A549 (cell line): ENCODE results near the gene TSKS. TPM values are rescaled to one million over a fixed set of nuclear protein-coding genes. Genes with fewer than 3 reads are reported as not detected.

Experiments
- ATAC-seq, 2 experiments: fragments of 200-7000 bp in 1 of 2; fragments of >200 bp in 1 of 2; cut with Nextera tagmentation in 1 of 2; cut with Tn5 transposase in 1 of 2; 3 replicates each; pipeline versions ENCODE4 v1.8.0 to v1.9.1; 2018 to 2020; ENCODE audit warnings: mild to moderate bottlenecking in 1 of 2, moderate library complexity in 1 of 2
- CTCF ChIA-PET: fragments of 300-600 bp; sonication (Branson Sonifier 250); formaldehyde crosslinking; extraction: SDS; loops from one replicate; lab custom pipeline; 2021; ENCODE audit warnings: antibody characterized with exemption, inconsistent platforms; lab: Yijun Ruan, JAX
- POLR2A ChIA-PET: fragments of 350-600 bp; formaldehyde crosslinking; extraction: SDS; loops from one replicate; lab custom pipeline; 2021; ENCODE audit warnings: antibody characterized with exemption, inconsistent platforms; lab: Yijun Ruan, JAX
- DNase-seq, 2 experiments: peaks; one replicate each; pipeline versions ENCODE4 v3.0.0 to v3.0.0-alpha.2; 2011 to 2016; ENCODE audit warnings: low read depth in 1 of 2, low spot score in 1 of 2
- FAIRE-seq: peaks from 2 replicates; lab custom pipeline; 2011; peaks lifted over from hg19 to GRCh38; lab: Jason Lieb, UNC
- H3K27ac ChIP-seq, 2 experiments: fragments of >200 bp; sonication (Bioruptor Twin); formaldehyde crosslinking; 3 replicates each; pipeline ENCODE4 v1.5.1; 2016 to 2017
- H3K4me1 ChIP-seq: fragments of >200 bp; sonication (Bioruptor Twin); formaldehyde crosslinking; 3 replicates; pipeline ENCODE4 v1.6.1; 2016
- H3K4me2 ChIP-seq: fragments of >200 bp; sonication (Bioruptor Twin); formaldehyde crosslinking; 3 replicates; pipeline ENCODE4 v1.6.1; 2016
- H3K4me3 ChIP-seq: fragments of >200 bp; sonication (Bioruptor Twin); formaldehyde crosslinking; 3 replicates; pipeline ENCODE4 v1.5.1; 2016
- H3K9me3 ChIP-seq: fragments of >200 bp; sonication (Bioruptor Twin); formaldehyde crosslinking; 3 replicates; pipeline ENCODE4 v1.6.1; 2016
- BCL3 ChIP-seq: fragments of >200 bp; sonication (Bioruptor Twin); formaldehyde crosslinking; IDR thresholded peaks from 3 replicates; pipeline ENCODE4 v1.6.1; 2016
- BHLHE40 ChIP-seq: IDR thresholded peaks from 2 replicates; pipeline ENCODE4 v1.6.1; 2012; ENCODE audit warnings: low read depth, low read length, inconsistent platforms
- CBX2 ChIP-seq: fragments of 200-600 bp; sonication (generic); IDR thresholded peaks from 2 replicates; pipeline ENCODE4 v1.6.1; 2016; ENCODE audit warnings: low read depth, mild to moderate bottlenecking, borderline replicate concordance
- CBX8 ChIP-seq: fragments of 200-600 bp; sonication (generic); IDR thresholded peaks from 2 replicates; pipeline ENCODE4 v1.6.1; 2016
- CEBPB ChIP-seq, 2 experiments: fragments of >200 bp in 1 of 2; sonication (Bioruptor Twin) in 1 of 2; formaldehyde crosslinking in 1 of 2; IDR thresholded peaks; 2 replicates each; pipeline ENCODE4 v1.6.1; 2012 to 2016
- CHD4 ChIP-seq: fragments of 200-600 bp; sonication (generic); IDR thresholded peaks from 2 replicates; pipeline ENCODE4 v1.6.1; 2016; ENCODE audit warnings: antibody characterized with exemption, mild to moderate bottlenecking, borderline replicate concordance
- E2F6 ChIP-seq: IDR thresholded peaks from 2 replicates; pipeline ENCODE4 v1.6.1; 2012; ENCODE audit warnings: low read depth, borderline replicate concordance
- EHMT2 ChIP-seq: fragments of 200-600 bp; sonication (generic); IDR thresholded peaks from 2 replicates; pipeline ENCODE4 v1.6.1; 2016; ENCODE audit warnings: antibody characterized with exemption, low read depth, mild to moderate bottlenecking, moderate library complexity
- ELK1 ChIP-seq: fragments of 150-350 bp; IDR thresholded peaks from 2 replicates; pipeline ENCODE4 v1.6.1; 2014; ENCODE audit warnings: low read depth, mild to moderate bottlenecking, low read length
- FOSB ChIP-seq: fragments of 250-450 bp; sonication (Bioruptor Pico); IDR thresholded peaks from 2 replicates; pipeline ENCODE4 v1.5.0; 2020; ENCODE audit warnings: mild to moderate bottlenecking, moderate library complexity
- FOSL2 ChIP-seq, 2 experiments: fragments of 450-650 bp in 1 of 2; fragments of >200 bp in 1 of 2; sonication (Bioruptor Twin) in 1 of 2; formaldehyde crosslinking; IDR thresholded peaks; 2 replicates each; pipeline versions ENCODE4 v1.5.0 to v1.6.1; 2016 to 2020; ENCODE audit warnings: mild to moderate bottlenecking in 1 of 2, moderate library complexity in 1 of 2
- HDAC2 ChIP-seq: fragments of 200-600 bp; sonication (generic); IDR thresholded peaks from 2 replicates; pipeline ENCODE4 v1.6.1; 2016
- HEYL ChIP-seq: fragments of 250-450 bp; sonication (Bioruptor Pico); IDR thresholded peaks from 2 replicates; pipeline ENCODE4 v1.8.0; 2021; ENCODE audit warnings: mild to moderate bottlenecking, moderate library complexity
- MAFK ChIP-seq: fragments of 450-650 bp; IDR thresholded peaks from 2 replicates; pipeline ENCODE4 v1.6.1; 2014; ENCODE audit not compliant: partially characterized antibody
- NPAS2 ChIP-seq: fragments of 250-450 bp; sonication (Bioruptor Pico); IDR thresholded peaks from 2 replicates; pipeline ENCODE4 v1.8.0; 2022; ENCODE audit warnings: mild to moderate bottlenecking, moderate library complexity, borderline replicate concordance
- PBX3 ChIP-seq: IDR thresholded peaks from 2 replicates; pipeline ENCODE4 v1.6.1; 2012
- PHF8 ChIP-seq: fragments of 200-600 bp; sonication (generic); IDR thresholded peaks from 2 replicates; pipeline ENCODE4 v1.6.1; 2016; ENCODE audit warnings: low read depth, mild to moderate bottlenecking, antibody characterized with exemption, moderate library complexity, borderline replicate concordance
- POLR2A ChIP-seq: IDR thresholded peaks from 2 replicates; pipeline ENCODE4 v1.6.1; 2012; ENCODE audit warnings: mild to moderate bottlenecking, low read length
- RAD21 ChIP-seq, 2 experiments: fragments of >200 bp in 1 of 2; sonication (Bioruptor Twin) in 1 of 2; formaldehyde crosslinking in 1 of 2; IDR thresholded peaks in 1 of 2; conservative IDR thresholded peaks in 1 of 2; 2 replicates in 1 of 2; 3 replicates in 1 of 2; pipeline ENCODE4 v1.6.1; 2012 to 2018; ENCODE audit warnings: inconsistent platforms in 1 of 2
- ZC3H11A ChIP-seq: fragments of 450-650 bp; IDR thresholded peaks from 2 replicates; pipeline ENCODE4 v1.6.1; 2014; ENCODE audit warnings: antibody characterized with exemption, mild to moderate bottlenecking
- ZSCAN20 ChIP-seq: fragments of 250-450 bp; sonication (Bioruptor Pico); IDR thresholded peaks from 2 replicates; pipeline ENCODE4 v1.8.0; 2022; ENCODE audit warnings: mild to moderate bottlenecking, moderate library complexity
- WGBS: methylation state at CpG from one replicate; pipeline ENCODE4 v1.1.6; 2017; ENCODE audit errors: missing lambda C conversion rate; 5-methylcytosine and 5-hydroxymethylcytosine counted together
- polyA plus RNA-seq, 4 experiments: library from polyadenylated mRNA; depleted of rRNA in 3 of 4; stranded (reverse); fragments of >200 nt; fragmentation: RNase III in 1 of 4; extraction: RNeasy Plus Mini Kit Qiagen cat#74134 plus additional on column Dnase treatment in 1 of 4; gene quantifications; 2 replicates in 3 of 4; 3 replicates in 1 of 4; pipeline ENCODE4 v1.2.3, GENCODE V29; 2011 to 2017

Gene TSKS
- polyA plus RNA-seq, 2 of the 4 experiments (the other 2 are of a cell fraction) = not detected

- ChIA-PET POLR2A (interaction anchor here (0.6 to 1.6 kb wide), 4 partner anchors 46 to 163 kb away, joined by 3 to 15 read pairs (median 6); partner anchors contain the start of genes FUZ and PRMT1), CTCF (interaction anchor here (0.7 to 1.8 kb wide), 6 partner anchors 9 to 86 kb away, joined by 3 to 5 read pairs (median 3); partner anchors contain the start of gene FUZ)
- no peak for DNase-seq
- no peaks in the 10 kb centered on the region for H3K9me3 ChIP-seq
- H3K27ac ChIP-seq = peak overlapping the region; percentile 84 to 93
- H3K4me1 ChIP-seq = peaks cover 21% of the 10 kb centered on the region
- no peak for ATAC-seq
- TF ChIP-seq FOSL2 (IDR thresholded peaks at IDR 0.05) = no peak
- no peak for TF ChIP-seq FOSL2 (CRISPR knock-in tag; IDR thresholded peaks at IDR 0.05)
- TF ChIP-seq MAFK = no peak
- TF ChIP-seq CEBPB (IDR thresholded peaks at IDR 0.05) = no peak
- TF ChIP-seq CBX8 = no peak
- no peak for TF ChIP-seq RAD21 (conservative IDR thresholded peaks at IDR 0.05 in 1 of 2, IDR thresholded peaks at IDR 0.05 in 1 of 2)
- TF ChIP-seq HDAC2 = no peak
- TF ChIP-seq EHMT2 = no peak
- TF ChIP-seq BCL3 = no peak
- no peak for TF ChIP-seq HEYL
- TF ChIP-seq BHLHE40 = no peak
- TF ChIP-seq ZC3H11A = no peak
- no peak for TF ChIP-seq FOSB
- no peak for TF ChIP-seq PBX3
- TF ChIP-seq PHF8 = no peak
- no peak for TF ChIP-seq ZSCAN20 (CRISPR knock-in tag)
- no peak for TF ChIP-seq CBX2
- TF ChIP-seq E2F6 = no peak
- no peak for TF ChIP-seq NPAS2 (CRISPR knock-in tag)
- no peak for TF ChIP-seq CHD4
- no peak for TF ChIP-seq ELK1
- no peak for FAIRE-seq
- peak overlapping the region; percentile 92 for H3K4me2 ChIP-seq
- 2% methylated on average over 9 of the region's 9 CpGs for WGBS
- H3K4me3 ChIP-seq = peak overlapping the region; percentile 90
Measured at GRCh38 chr19:49767381-49767780, 4.3 kb upstream of the TSKS start.

- TF ChIP-seq MAFK (no peak), POLR2A (peak; percentile 60), PHF8 (peak; percentile 63; the same call in 1 of the 2 replicates), BCL3 (0 out of 3 replicates have a peak, but pooled peaks have one; percentile 44)
- CTCF ChIA-PET = interaction anchor here (0.7 to 1.8 kb wide), 5 partner anchors 9 to 86 kb away, joined by 3 to 5 read pairs (median 3); no protein-coding TSS in a partner anchor
- DNase-seq = no peak
Measured at GRCh38 chr19:49766930-49767299, 3.8 kb upstream of the TSKS start, which contains the start of gene AP2A1. AP2A1 (plus strand) TSS chr19:49767001; CDS start chr19:49767134, 133 bp downstream.

More at GRCh38 chr19:49766930-49767299, 3.8 kb upstream of the TSKS start, which contains the start of gene AP2A1:
- POLR2A ChIA-PET = interaction anchor here (0.6 to 1.6 kb wide), 15 partner anchors 12 to 669 kb away, joined by 3 to 15 read pairs (median 4); partner anchors contain the start of genes AKT1S1, BCL2L12, FUZ and IRF3
- FAIRE-seq (no peak), ATAC-seq (no peak; a peak in 1 of 6 replicates)
- Histone ChIP-seq H3K4me3 (peak within 1 kb of the TSS; percentile 90), H3K4me1 (peaks cover 21% of the 10 kb centered on the region), H3K27ac (peak within 1 kb of the TSS; percentile 93 to 95), H3K4me2 (peak within 1 kb of the TSS; percentile 95), H3K9me3 (no peaks in the 10 kb centered on the region)
- WGBS = 2% methylated on average over 14 of the region's 38 CpGs
